ENCODE data around the gene P2RY11. TPM values are rescaled to one million over a fixed set of nuclear protein-coding genes. Genes with fewer than 3 reads are reported as not detected.

Gene P2RY11
- total RNA-seq, 1 experiment from 2014 or later, result 18.4 TPM

DNA sequence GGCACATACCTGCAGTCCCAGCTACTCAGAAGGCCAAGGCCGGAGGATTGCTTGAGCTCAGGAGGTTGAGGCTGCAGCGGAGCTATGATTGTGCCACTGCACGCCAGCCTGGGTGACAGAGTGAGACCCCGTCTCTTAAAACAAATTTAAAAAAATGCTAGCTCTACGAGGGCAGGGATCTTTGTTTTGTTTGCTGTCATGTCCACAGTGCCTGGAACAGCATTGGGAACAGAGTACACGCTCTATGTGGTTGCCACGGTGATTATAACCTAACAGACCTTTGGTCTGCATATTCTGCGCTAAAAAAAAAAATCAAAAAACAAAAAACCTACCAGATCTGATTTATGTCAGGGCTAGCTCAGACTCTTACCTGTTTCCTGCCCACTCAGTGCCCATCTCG lies 27.6 kb upstream of the P2RY11 start:
- no peaks in the 10 kb centered on the region for H3K9me3 ChIP-seq
- H3K4me1 Mint-ChIP-seq (ENCODE audit: low read depth, unreplicated experiment), result no peaks in the 10 kb centered on the region
- H3K4me3 Mint-ChIP-seq (ENCODE audit: unreplicated experiment), result no peak overlapping the region
- no peaks in the 10 kb centered on the region for H3K9me3 Mint-ChIP-seq (ENCODE audit: unreplicated experiment)
- H3K27me3 ChIP-seq (replicated peaks; ENCODE audit: control insufficient read depth, insufficient read depth, low read length), result no peaks in the 10 kb centered on the region
- DNase-seq, result no peak
- no peaks in the 10 kb centered on the region for H3K4me1 ChIP-seq
- H3K27me3 Mint-ChIP-seq (ENCODE audit: insufficient read depth, unreplicated experiment), result no peaks in the 10 kb centered on the region
- ChIA-PET CTCF (no interaction called here), POLR2A (no interaction called here)
- TF ChIP-seq, protein P1, sequence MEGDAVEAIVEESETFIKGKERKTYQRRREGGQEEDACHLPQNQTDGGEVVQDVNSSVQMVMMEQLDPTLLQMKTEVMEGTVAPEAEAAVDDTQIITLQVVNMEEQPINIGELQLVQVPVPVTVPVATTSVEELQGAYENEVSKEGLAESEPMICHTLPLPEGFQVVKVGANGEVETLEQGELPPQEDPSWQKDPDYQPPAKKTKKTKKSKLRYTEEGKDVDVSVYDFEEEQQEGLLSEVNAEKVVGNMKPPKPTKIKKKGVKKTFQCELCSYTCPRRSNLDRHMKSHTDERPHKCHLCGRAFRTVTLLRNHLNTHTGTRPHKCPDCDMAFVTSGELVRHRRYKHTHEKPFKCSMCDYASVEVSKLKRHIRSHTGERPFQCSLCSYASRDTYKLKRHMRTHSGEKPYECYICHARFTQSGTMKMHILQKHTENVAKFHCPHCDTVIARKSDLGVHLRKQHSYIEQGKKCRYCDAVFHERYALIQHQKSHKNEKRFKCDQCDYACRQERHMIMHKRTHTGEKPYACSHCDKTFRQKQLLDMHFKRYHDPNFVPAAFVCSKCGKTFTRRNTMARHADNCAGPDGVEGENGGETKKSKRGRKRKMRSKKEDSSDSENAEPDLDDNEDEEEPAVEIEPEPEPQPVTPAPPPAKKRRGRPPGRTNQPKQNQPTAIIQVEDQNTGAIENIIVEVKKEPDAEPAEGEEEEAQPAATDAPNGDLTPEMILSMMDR (IDR thresholded peaks at IDR 0.05; ENCODE audit: insufficient read depth in 1 of 2, low read depth in 1 of 2, low read length in 1 of 2, severe bottlenecking in 1 of 2, unreplicated experiment in 1 of 2), result no peak
- intact Hi-C loops (cut with micrococcal nuclease; ENCODE audit: unreplicated experiment), result no loop called here
- no peak overlapping the region for H3K27ac Mint-ChIP-seq (ENCODE audit: unreplicated experiment)
- H3K4me3 ChIP-seq (ENCODE audit: low read depth, low read length), result no peak overlapping the region
- no peaks in the 10 kb centered on the region for H3K36me3 Mint-ChIP-seq (ENCODE audit: insufficient read depth, unreplicated experiment)
- no TSS peak for BruUV-seq (replicated peaks)
- H3K36me3 ChIP-seq (ENCODE audit: control insufficient read depth, insufficient read depth, low read length), result no peaks in the 10 kb centered on the region

DNA sequence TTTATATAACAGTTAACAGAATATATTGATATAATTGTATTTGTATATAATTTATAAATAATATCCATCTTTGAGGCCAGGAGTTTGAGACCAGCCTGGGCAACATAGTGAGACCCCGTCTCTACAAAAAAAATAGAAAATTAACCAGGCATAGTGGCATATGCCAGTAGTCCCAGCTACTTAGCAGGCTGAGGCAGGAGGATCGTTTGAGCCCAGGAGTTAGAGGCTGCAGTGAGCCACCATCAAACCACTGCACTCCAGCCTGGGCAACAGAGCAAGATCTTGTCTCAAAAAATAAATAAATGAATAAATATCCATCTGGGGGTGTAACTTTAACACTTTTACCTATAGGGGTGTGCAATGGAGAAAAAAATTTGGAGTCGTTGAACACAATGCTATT lies 26.7 kb upstream of the P2RY11 start:
- TF ChIP-seq, protein P1 (IDR thresholded peaks at IDR 0.05; ENCODE audit: insufficient read depth in 1 of 2, low read depth in 1 of 2, low read length in 1 of 2, severe bottlenecking in 1 of 2, unreplicated experiment in 1 of 2), result no peak
- no peaks in the 10 kb centered on the region for H3K4me1 ChIP-seq
- Mint-ChIP-seq H3K36me3 (ENCODE audit: insufficient read depth, unreplicated experiment) (no peaks in the 10 kb centered on the region), H3K4me3 (ENCODE audit: unreplicated experiment) (peak overlapping the region; percentile 27), H3K4me1 (ENCODE audit: low read depth, unreplicated experiment) (no peaks in the 10 kb centered on the region), H3K27me3 (ENCODE audit: insufficient read depth, unreplicated experiment) (no peaks in the 10 kb centered on the region), H3K9me3 (ENCODE audit: unreplicated experiment) (no peaks in the 10 kb centered on the region), H3K27ac (ENCODE audit: unreplicated experiment) (no peak overlapping the region)
- intact Hi-C loops (cut with micrococcal nuclease; ENCODE audit: unreplicated experiment), result no loop called here
- H3K9me3 ChIP-seq, result no peaks in the 10 kb centered on the region
- H3K36me3 ChIP-seq (ENCODE audit: control insufficient read depth, insufficient read depth, low read length), result no peaks in the 10 kb centered on the region
- ChIA-PET CTCF (no interaction called here), POLR2A (no interaction called here)
- no peak overlapping the region for H3K4me3 ChIP-seq (ENCODE audit: low read depth, low read length)
- DNase-seq, result no peak
- no peaks in the 10 kb centered on the region for H3K27me3 ChIP-seq (replicated peaks; ENCODE audit: control insufficient read depth, insufficient read depth, low read length)
- no TSS peak for BruUV-seq (replicated peaks)

DNA sequence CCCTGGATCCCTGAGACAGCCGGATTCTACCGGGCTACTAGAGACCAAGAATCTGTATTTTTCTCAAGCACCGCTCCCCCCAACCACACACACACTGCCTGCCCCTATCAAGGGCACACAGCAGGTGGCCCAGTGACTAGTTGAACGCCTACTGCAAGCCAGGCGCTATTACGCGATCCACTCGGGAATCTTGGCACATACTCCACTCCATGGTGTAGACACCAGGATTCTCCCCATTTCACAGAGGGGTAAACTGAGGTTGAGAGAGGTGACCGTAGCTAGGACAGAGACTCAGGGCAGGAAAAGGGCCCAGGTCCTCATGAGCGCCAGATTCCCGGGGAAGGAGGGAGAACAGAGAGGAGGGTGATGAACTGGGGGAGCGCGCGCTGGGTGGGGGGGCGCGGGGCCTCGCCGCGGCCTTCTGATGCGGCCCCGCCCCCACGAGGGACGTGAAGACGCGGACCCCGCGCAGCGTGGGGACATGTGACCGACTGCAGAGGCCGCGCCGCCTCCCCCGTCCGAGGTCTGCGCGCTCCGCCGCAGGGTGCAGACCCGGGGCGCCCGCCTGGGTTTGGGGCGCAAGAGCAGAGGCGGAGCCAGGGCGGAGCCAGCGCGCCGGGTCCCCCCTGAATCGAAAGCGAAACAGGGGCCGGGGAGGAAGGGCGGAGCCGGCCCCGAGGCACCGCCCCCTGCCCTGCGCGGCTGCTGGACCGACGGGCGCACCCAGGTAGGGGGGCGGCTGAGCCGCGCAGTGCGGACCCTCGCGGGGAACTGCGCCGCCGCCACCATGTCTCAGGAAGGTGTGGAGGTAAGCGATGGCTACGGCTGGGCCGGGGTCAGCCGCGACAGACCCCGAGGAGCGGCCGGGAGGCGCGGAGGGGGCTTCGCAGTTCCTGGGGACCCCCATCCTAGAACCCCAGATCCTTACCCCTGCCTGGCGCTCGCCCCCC lies 25.6 kb upstream of the P2RY11 start, which contains the start of gene SHFL:
Gene SHFL, plus strand, starts transcription at position 677 of the 950 bp plus-strand sequence. Its CDS starts 111 bp downstream, at position 788.
- Histone ChIP-seq H3K27me3 (replicated peaks; ENCODE audit: control insufficient read depth, insufficient read depth, low read length) (no peaks in the 10 kb centered on the region), H3K9me3 (no peaks in the 10 kb centered on the region), H3K4me3 (ENCODE audit: low read depth, low read length) (peak within 1 kb of the TSS; percentile 72), H3K4me1 (no peaks in the 10 kb centered on the region), H3K36me3 (ENCODE audit: control insufficient read depth, insufficient read depth, low read length) (no peaks in the 10 kb centered on the region)
- no peaks in the 10 kb centered on the region for H3K9me3 Mint-ChIP-seq (ENCODE audit: unreplicated experiment)
- ChIA-PET POLR2A (no interaction called here), CTCF (no interaction called here)
- no TSS peak for BruUV-seq (replicated peaks)
- peak in 1 of 2 experiments; percentile 63 for DNase-seq
- peak within 1 kb of the TSS; percentile 89 for H3K4me3 Mint-ChIP-seq (ENCODE audit: unreplicated experiment)
- H3K4me1 Mint-ChIP-seq (ENCODE audit: low read depth, unreplicated experiment), result no peaks in the 10 kb centered on the region
- TF ChIP-seq, protein P1 (IDR thresholded peaks at IDR 0.05; ENCODE audit: insufficient read depth in 1 of 2, low read depth in 1 of 2, low read length in 1 of 2, severe bottlenecking in 1 of 2, unreplicated experiment in 1 of 2), result no peak
- intact Hi-C loops (cut with micrococcal nuclease; ENCODE audit: unreplicated experiment), result no loop called here
- no peaks in the 10 kb centered on the region for H3K27me3 Mint-ChIP-seq (ENCODE audit: insufficient read depth, unreplicated experiment)
- H3K27ac Mint-ChIP-seq (ENCODE audit: unreplicated experiment), result no peak within 1 kb of the TSS
- no peaks in the 10 kb centered on the region for H3K36me3 Mint-ChIP-seq (ENCODE audit: insufficient read depth, unreplicated experiment)

All from Caco-2 (cell line).